ENCODE results near the gene DGKH. TPM values are rescaled to one million over a fixed set of nuclear protein-coding genes. Genes with fewer than 3 reads are reported as not detected.
A peak's percentile ranks its signal among the peaks of the same experiment; 100 is the strongest.

The DGKH gene
- total RNA-seq, 1 donor from 2014 or later, result 12.1 TPM

- TF ChIP-seq EZH2 (IDR thresholded peaks at IDR 0.05) (no peak), CTCF (IDR thresholded peaks at IDR 0.05) (no peak), EZH2phosphoT487 (IDR thresholded peaks at IDR 0.05) (no peak)
- Histone ChIP-seq H3K4me3 (no peak overlapping the region), H3K36me3 (no peaks in the 10 kb centered on the region), H3K9me3 (ENCODE audit: low read depth) (no peaks in the 10 kb centered on the region), H3K4me2 (no peak overlapping the region), H4K20me1 (ENCODE audit: low read depth) (no peaks in the 10 kb centered on the region), H3K27ac (no peak overlapping the region), H3F3A (ENCODE audit: low read depth) (no peaks in the 10 kb centered on the region), H3K9ac (no peak overlapping the region), H3K79me2 (ENCODE audit: low read depth) (no peaks in the 10 kb centered on the region), H3K27me3 (no peaks in the 10 kb centered on the region), H3K4me1 (peaks cover 7% of the 10 kb centered on the region), H2AFZ (replicated peaks) (no peak overlapping the region)
- H3K27ac Mint-ChIP-seq, result no peak overlapping the region
- DNase-seq (ENCODE audit: low spot score), result no peak
- no peaks in the 10 kb centered on the region for H3K9me3 Mint-ChIP-seq
- no peaks in the 10 kb centered on the region for H3K36me3 Mint-ChIP-seq
- H3K4me1 Mint-ChIP-seq, result peaks cover 4% of the 10 kb centered on the region
- no peak overlapping the region for H3K4me3 Mint-ChIP-seq
- H3K27me3 Mint-ChIP-seq (ENCODE audit: insufficient read depth, low read depth), result peaks cover 2% of the 10 kb centered on the region
These were observed 26.1 kb upstream of the DGKH start for GRCh38 chr13:42022336-42022735.

- H3K9me3 Mint-ChIP-seq, result no peaks in the 10 kb centered on the region
- H2AFZ ChIP-seq (replicated peaks), result no peak overlapping the region
- DNase-seq (ENCODE audit: low spot score), result peak; percentile 21
- no peak overlapping the region for H3K27ac Mint-ChIP-seq
- no peak overlapping the region for H3K4me2 ChIP-seq
- H4K20me1 ChIP-seq (ENCODE audit: low read depth), result no peaks in the 10 kb centered on the region
- TF ChIP-seq EZH2 (IDR thresholded peaks at IDR 0.05), result no peak
- no peak for TF ChIP-seq EZH2phosphoT487 (IDR thresholded peaks at IDR 0.05)
- no peak for TF ChIP-seq CTCF (IDR thresholded peaks at IDR 0.05)
- H3F3A ChIP-seq (ENCODE audit: low read depth), result no peaks in the 10 kb centered on the region
- no peak overlapping the region for H3K27ac ChIP-seq
- H3K4me3 Mint-ChIP-seq, result no peak overlapping the region
- no peaks in the 10 kb centered on the region for H3K27me3 ChIP-seq
- H3K79me2 ChIP-seq (ENCODE audit: low read depth), result no peaks in the 10 kb centered on the region
- peaks cover 7% of the 10 kb centered on the region for H3K4me1 ChIP-seq
- H3K9ac ChIP-seq, result no peak overlapping the region
- peaks cover 2% of the 10 kb centered on the region for H3K27me3 Mint-ChIP-seq (ENCODE audit: insufficient read depth, low read depth)
- H3K4me3 ChIP-seq, result no peak overlapping the region
- H3K4me1 Mint-ChIP-seq, result peaks cover 4% of the 10 kb centered on the region
- no peaks in the 10 kb centered on the region for H3K36me3 ChIP-seq
- no peaks in the 10 kb centered on the region for H3K36me3 Mint-ChIP-seq
- no peaks in the 10 kb centered on the region for H3K9me3 ChIP-seq (ENCODE audit: low read depth)
These were observed 25.5 kb upstream of the DGKH start for GRCh38 chr13:42022796-42023493.

- H3K4me3 Mint-ChIP-seq, result no peak overlapping the region
- DNase-seq (ENCODE audit: low spot score), result no peak
- H3K27me3 Mint-ChIP-seq (ENCODE audit: insufficient read depth, low read depth), result no peaks in the 10 kb centered on the region
- Histone ChIP-seq H3K4me3 (no peak overlapping the region), H3K9ac (no peak overlapping the region), H3K9me3 (ENCODE audit: low read depth) (no peaks in the 10 kb centered on the region), H3K27me3 (no peaks in the 10 kb centered on the region), H3K4me1 (peaks cover 7% of the 10 kb centered on the region), H3K36me3 (no peaks in the 10 kb centered on the region), H4K20me1 (ENCODE audit: low read depth) (no peaks in the 10 kb centered on the region), H3K4me2 (no peak overlapping the region), H2AFZ (replicated peaks) (no peak overlapping the region), H3K79me2 (ENCODE audit: low read depth) (no peaks in the 10 kb centered on the region), H3F3A (ENCODE audit: low read depth) (no peaks in the 10 kb centered on the region), H3K27ac (no peak overlapping the region)
- TF ChIP-seq EZH2phosphoT487 (IDR thresholded peaks at IDR 0.05) (no peak), EZH2 (IDR thresholded peaks at IDR 0.05) (no peak), CTCF (IDR thresholded peaks at IDR 0.05) (no peak)
- no peaks in the 10 kb centered on the region for H3K9me3 Mint-ChIP-seq
- H3K36me3 Mint-ChIP-seq, result no peaks in the 10 kb centered on the region
- no peak overlapping the region for H3K27ac Mint-ChIP-seq
- H3K4me1 Mint-ChIP-seq, result peaks cover 9% of the 10 kb centered on the region
These were observed 21.2 kb upstream of the DGKH start for GRCh38 chr13:42027286-42027685.
